GM23338 (cell line): ENCODE results near the gene RNF26.

Source experiments
- CREB1 ChIP-seq: fragments of 250-450 bp; sonication (Bioruptor Pico); IDR thresholded peaks from 2 replicates; pipeline ENCODE4 v1.5.0; 2020; ENCODE audit warnings: low read depth, mild to moderate bottlenecking, moderate library complexity
- CTCF ChIP-seq, 2 experiments: fragments of 200-600 bp in 1 of 2; sonication (generic) in 1 of 2; conservative IDR thresholded peaks; 2 replicates each; pipeline versions ENCODE4 v1.5.1 to v1.6.1; 2016 to 2017; ENCODE audit warnings: antibody characterized with exemption in 2 of 2, low read depth in 2 of 2, mild to moderate bottlenecking in 2 of 2, moderate library complexity in 1 of 2
- ETS1 ChIP-seq: IDR thresholded peaks from 2 replicates; pipeline ENCODE4 v1.6.1; 2016; ENCODE audit warnings: antibody characterized with exemption
- EZH2 ChIP-seq: fragments of 200-600 bp; sonication (generic); IDR thresholded peaks from one replicate; pipeline ENCODE4 v1.8.0; 2017; ENCODE audit warnings: antibody characterized with exemption, mild to moderate bottlenecking, low read depth; ENCODE audit not compliant: unreplicated experiment
- NANOG ChIP-seq: IDR thresholded peaks from 2 replicates; pipeline ENCODE4 v1.6.1; 2016; ENCODE audit warnings: antibody characterized with exemption, borderline replicate concordance
- POLR2AphosphoS5 ChIP-seq: IDR thresholded peaks from 2 replicates; pipeline ENCODE4 v1.6.1; 2016; ENCODE audit warnings: antibody characterized with exemption, low read depth
- REST ChIP-seq: IDR thresholded peaks from one replicate; pipeline ENCODE4 v1.6.1; 2018; ENCODE audit warnings: antibody characterized with exemption; ENCODE audit not compliant: unreplicated experiment

- TF ChIP-seq CTCF (conservative IDR thresholded peaks at IDR 0.05; ENCODE audit: low read depth in 2 of 2) (no peak), EZH2 (no peak), POLR2AphosphoS5 (no peak), REST (no peak), CREB1 (CRISPR knock-in tag) (no peak), ETS1 (no peak), NANOG (no peak)
Measured at GRCh38 chr11:119377961-119378667, 43.8 kb downstream of the RNF26 start.
